Activated CD8-positive, alpha-beta memory T cell treated with anti-CD3 and anti-CD28 coated beads, Interleukin-2, amount 50 U/mL, for 48 hours (primary cell): ENCODE measurements around the gene HES7.
"Not testable (repeated sequence)": the region's sequence is repeated elsewhere in the genome, so short reads cannot be mapped to it uniquely, and the experiment has no call there.

Source experiments
- DNase-seq: peaks from one replicate; pipeline ENCODE4 v3.0.0-alpha.2; 2020

Gene HES7

GRCh38 chr17:8123695-8124349 lies at the start of gene HES7:
TSS of gene HES7 (minus strand) at chr17:8124106. CDS start at chr17:8124084, 22 bp downstream.
- DNase-seq: no peak

GRCh38 chr17:8173056-8173870 lies 49.4 kb upstream of the HES7 start:
- DNase-seq: peak; percentile 79

- not testable (repeated sequence) for DNase-seq
These were observed 46.3 kb upstream of the HES7 start for GRCh38 chr17:8170186-8170585.

GRCh38 chr17:8167526-8167925 lies 43.6 kb upstream of the HES7 start:
- no peak for DNase-seq

- no peak for DNase-seq
These were observed 42.8 kb upstream of the HES7 start for GRCh38 chr17:8166731-8167130.

GRCh38 chr17:8164815-8165131 lies 40.9 kb upstream of the HES7 start:
- DNase-seq: no peak

- DNase-seq: peak; percentile 84
These were observed 40.3 kb upstream of the HES7 start for GRCh38 chr17:8163978-8164814.

GRCh38 chr17:8162997-8163977 lies 39.4 kb upstream of the HES7 start:
- peak; percentile 74 for DNase-seq

GRCh38 chr17:8162233-8162996 lies 38.5 kb upstream of the HES7 start, which contains the start of gene VAMP2:
TSS of gene VAMP2 (minus strand) at chr17:8162948. CDS start at chr17:8162879, 69 bp downstream.
- DNase-seq: peak; percentile 91

GRCh38 chr17:8161289-8162232 lies 37.7 kb upstream of the HES7 start:
- no peak for DNase-seq

GRCh38 chr17:8160741-8161221 lies 36.9 kb upstream of the HES7 start:
- no peak for DNase-seq

GRCh38 chr17:8160224-8160577 lies 36.3 kb upstream of the HES7 start:
- no peak for DNase-seq

- no peak for DNase-seq
These were observed 35.7 kb upstream of the HES7 start for GRCh38 chr17:8159459-8160223.

GRCh38 chr17:8159032-8159400 lies 35.1 kb upstream of the HES7 start:
- DNase-seq: no peak

- peak; percentile 96 for DNase-seq
These were observed 34.5 kb upstream of the HES7 start for GRCh38 chr17:8158267-8159031.

- DNase-seq: peak; percentile 99
These were observed 32.5 kb upstream of the HES7 start for GRCh38 chr17:8156246-8156992.

- peak; percentile 67 for DNase-seq
These were observed 32.0 kb upstream of the HES7 start for GRCh38 chr17:8155996-8156245.
